ENCODE data around the gene RNU6-9. TPM values are rescaled to one million over a fixed set of nuclear protein-coding genes. Genes with fewer than 3 reads are reported as not detected.

RNU6-9 gene
- total RNA-seq, 2 donors from 2014 or later = not detected

DNA sequence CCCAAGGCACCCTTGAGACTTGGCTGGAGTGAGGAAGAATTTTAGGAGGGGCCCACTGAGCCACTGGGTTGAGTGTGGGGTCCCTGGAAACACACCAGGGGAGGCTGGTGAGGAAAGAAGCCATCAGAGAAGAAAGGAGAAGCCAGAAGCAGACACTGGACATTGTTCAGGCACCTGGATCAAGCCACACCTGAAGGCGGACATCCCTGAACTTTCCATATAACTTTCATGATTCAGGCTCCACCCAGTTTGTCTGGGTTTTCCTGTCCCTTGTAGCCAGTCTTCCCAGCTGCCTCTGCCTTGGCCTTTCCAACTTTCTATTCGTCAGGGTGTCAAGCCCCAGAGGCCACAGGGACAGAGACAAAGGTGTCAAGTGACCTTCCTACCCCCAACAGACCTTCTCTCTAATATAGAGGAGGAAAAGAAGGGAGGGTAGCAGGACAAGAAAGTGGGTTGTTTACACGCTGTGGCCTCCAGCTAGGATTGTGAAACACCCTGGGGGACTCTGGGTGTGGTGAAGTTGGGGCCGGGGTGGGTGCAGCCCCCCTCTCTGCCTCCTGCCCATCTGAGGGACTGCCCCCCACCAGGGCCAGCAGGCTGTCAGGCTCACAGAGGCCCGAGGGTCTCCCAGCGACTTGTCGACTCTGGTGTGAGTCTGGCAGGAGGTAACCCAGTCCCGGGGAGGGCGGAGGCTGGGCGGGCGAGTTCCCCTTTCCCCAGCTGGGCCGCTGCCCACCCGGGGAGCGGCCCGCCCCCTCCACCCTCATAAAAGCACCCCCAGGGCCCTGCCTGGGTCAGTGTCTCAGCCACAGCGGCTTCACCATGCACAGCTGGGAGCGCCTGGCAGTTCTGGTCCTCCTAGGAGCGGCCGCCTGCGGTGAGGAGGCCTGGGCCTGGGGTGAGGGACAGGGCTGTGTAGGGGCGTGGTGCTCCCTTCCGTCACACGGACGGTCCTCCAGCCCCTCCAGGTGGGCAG is 34.1 kb upstream of the RNU6-9 start, which contains the start of gene CFD:
Gene CFD (plus strand): TSS at position 797 of the 976 bp plus-strand sequence. CDS start 26 bp downstream, at position 823.
- ATAC-seq (peak; percentile 47 to 71), DNase-seq (peak; percentile 71)
- intact Hi-C loops (cut with DNase I) = loop anchor here (10.0 kb wide), 2 partner anchors 84 to 126 kb away; partner anchors contain the start of gene WDR18 (in 1 of the 2)

DNA sequence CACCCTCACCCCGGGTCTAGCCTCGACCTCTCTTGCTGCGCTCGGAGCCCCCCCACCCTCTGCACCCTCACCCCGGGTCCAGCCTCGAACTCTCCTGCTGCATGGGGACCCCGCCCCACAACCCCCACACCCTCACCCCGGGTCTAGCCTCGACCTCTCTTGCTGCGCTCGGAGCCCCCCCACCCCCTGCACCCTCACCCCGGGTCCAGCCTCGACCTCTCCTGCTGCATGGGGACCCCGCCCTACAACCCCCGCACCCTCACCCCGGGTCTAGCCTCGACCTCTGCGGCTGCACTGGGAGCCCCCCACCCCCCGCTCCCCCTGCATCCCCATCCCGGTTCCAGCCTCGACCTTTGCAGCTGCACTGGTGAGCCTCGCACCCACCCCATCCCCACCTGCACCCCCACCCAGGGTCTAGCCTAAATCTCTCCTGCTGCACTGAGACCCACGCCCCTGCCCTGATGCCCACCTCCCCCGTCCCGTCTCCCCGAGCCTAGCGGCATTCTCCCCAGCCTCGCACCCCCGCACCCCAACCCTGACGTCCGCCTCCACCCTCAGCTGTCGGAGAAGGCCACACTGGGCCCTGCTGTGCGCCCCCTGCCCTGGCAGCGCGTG is 32.0 kb upstream of the RNU6-9 start:
- intact Hi-C loops (cut with DNase I) = loop anchor here (5.0 kb wide), 1 partner anchor 56 kb away; the partner anchor contains the start of gene KISS1R (in 2 of the 2)
- ATAC-seq (no peak), DNase-seq (no peak)

DNA sequence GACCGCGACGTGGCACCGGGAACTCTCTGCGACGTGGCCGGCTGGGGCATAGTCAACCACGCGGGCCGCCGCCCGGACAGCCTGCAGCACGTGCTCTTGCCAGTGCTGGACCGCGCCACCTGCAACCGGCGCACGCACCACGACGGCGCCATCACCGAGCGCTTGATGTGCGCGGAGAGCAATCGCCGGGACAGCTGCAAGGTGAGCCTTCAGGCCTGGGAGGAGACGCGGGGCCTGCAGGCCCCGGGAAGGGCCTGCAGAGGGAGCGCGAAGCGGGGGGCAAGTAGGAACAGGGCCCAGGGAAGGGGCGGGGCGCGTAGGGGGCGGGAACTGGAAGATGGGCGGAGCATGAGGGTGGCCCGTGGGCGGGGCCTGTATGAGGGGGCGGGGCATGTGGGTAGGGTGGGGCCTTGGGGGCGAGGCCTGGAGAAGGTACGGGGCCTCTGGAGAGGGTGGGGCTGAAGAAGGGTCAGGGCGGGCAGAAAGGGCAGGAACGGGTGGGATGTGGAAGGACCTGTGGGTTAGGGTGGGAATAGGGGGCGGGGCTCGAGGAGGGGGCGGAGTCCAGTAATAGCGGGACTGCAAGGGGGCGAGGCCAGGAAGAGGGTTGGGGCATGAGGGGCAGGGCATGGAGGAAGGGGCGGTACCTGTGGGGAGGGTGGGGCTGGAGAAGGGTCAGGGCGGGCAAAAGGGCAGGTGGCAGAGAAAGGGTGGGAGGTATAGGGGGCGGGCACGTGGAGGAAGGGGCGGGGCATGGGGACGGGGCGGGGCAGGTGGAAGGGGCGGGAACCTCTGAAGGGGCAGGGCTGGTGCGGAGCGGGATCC is 31.3 kb upstream of the RNU6-9 start:
- DNase-seq = no peak
- intact Hi-C loops (cut with DNase I) = loop anchor here (5.0 kb wide), 1 partner anchor 55 kb away; the partner anchor contains the start of gene KISS1R (in 2 of the 2)
- ATAC-seq = peak in 1 of 2 donors; percentile 9

DNA sequence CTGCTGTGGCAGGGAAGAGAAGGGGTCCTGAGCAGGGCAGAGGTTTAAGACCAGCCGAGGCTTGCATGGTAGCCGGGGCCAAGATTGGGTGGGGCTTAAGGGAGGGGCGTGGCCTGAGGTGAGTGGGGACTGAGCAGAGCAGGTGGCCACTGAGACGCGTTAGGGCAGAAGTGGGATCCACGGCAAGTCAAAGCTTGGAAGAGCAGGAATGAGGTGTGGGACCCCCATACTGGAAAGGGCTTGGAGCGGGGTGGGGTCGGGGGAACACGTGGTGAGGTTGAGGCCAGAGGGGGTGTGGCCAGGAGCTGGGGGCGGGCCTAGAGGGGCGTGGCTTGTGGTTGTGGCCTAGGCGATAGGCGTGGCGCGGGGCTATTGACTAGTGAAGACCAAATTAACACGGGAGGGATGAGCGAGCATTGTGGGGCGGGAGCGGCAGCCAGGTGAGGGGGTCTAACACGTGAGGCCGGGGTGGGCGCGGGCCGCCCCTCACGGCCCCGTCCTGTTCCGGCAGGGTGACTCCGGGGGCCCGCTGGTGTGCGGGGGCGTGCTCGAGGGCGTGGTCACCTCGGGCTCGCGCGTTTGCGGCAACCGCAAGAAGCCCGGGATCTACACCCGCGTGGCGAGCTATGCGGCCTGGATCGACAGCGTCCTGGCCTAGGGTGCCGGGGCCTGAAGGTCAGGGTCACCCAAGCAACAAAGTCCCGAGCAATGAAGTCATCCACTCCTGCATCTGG is 30.5 kb upstream of the RNU6-9 start:
- intact Hi-C loops (cut with DNase I) = loop anchor here (5.0 kb wide), 1 partner anchor 55 kb away; the partner anchor contains the start of gene KISS1R (in 2 of the 2)
- peak; percentile 75 for DNase-seq

DNA sequence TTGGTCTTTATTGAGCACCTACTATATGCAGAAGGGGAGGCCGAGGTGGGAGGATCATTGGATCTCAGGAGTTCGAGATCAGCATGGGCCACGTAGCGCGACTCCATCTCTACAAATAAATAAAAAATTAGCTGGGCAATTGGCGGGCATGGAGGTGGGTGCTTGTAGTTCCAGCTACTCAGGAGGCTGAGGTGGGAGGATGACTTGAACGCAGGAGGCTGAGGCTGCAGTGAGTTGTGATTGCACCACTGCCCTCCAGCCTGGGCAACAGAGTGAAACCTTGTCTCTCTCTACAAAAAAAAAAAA is 30.0 kb upstream of the RNU6-9 start:
- intact Hi-C loops (cut with DNase I) = loop anchor here (5.0 kb wide), 1 partner anchor 54 kb away; the partner anchor contains the start of gene KISS1R (in 2 of the 2)
- DNase-seq (no peak), ATAC-seq (no peak)

More for the DNA sequence above, 30.5 kb upstream of the RNU6-9 start:
- peak in 1 of 2 donors; percentile 35 for ATAC-seq

DNA sequence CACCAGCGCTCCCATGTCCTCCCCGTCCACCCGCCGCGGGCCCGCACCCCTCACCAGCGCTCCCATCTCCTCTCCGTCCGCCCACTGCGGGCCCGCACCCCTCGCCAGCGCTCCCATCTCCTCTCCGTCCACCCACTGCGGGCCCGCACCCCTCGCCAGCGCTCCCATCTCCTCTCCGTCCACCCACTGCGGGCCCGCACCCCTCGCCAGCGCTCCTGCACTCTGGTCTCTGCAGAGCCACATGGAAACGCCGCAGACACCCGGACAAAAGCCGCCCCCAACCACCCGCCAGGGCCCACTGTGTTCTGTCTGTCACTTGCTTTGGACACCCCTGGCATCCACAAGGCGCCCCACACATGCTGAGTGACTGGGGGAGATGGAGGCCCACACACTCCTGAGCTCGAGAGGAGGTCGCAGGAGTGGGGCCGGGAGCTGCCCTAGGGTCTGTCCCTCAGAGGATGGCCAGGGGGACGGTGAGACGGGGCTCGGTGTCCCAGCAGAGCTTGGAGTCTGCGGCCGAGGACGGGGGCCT is 26.4 kb upstream of the RNU6-9 start:
- intact Hi-C loops (cut with DNase I) = no loop called here
- no peak for DNase-seq
- ATAC-seq = no peak

DNA sequence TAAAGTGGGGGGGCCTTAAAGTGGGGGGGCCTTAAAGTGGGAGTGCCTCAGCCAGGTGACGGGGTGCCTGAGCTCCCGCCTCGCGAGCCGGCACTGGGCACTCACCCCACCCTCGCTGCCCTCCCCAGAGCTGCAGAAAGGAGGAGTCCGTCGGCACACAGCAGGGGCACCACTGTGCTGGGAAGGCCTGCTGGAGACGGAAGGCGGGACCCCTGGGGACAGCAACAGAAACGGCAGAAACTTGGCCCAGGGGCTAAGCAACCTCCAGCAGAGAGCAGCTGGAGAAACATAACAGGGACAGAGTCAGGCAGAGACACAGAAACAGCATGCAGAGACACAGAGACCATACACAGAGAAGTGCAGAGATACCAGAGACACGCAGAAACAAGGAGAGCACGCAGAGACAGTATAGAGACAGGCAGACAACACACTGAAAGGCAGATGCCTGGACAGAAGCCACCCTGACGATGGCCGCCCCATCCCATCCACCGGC is 25.9 kb upstream of the RNU6-9 start:
- no peak for DNase-seq
- intact Hi-C loops (cut with DNase I) = no loop called here
- ATAC-seq = peak in 1 of 2 donors; percentile 12

DNA sequence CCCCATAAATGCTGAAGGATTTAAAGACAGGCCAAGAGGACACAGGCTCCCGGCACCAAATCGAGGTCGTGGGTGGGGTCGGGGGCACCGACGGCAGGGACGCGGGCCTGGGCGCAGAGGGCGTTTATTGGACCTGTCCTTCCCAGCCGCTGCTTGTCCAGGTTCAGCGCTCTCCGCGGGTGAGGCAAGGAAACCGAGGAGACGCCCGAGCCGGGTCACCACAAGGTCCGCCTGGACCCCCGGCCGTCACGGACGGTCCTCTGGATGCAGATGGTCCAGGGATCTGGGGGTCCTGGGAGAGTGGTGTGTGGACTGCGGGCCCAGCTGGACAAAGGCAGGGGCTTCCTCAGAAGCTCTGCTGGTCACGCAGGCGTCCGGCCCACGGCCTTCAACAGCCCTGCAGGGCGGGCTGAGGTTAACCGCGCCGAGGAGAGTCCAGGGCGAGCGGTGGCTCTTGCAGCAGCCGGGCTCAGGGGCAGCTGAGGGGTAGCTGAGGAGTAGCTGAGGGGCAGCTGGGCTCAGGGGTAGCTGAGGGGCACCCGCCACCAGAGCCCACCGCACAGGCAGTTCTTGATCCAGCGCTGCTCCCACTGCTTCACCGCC is 25.3 kb upstream of the RNU6-9 start:
- ATAC-seq (no peak), DNase-seq (no peak)
- intact Hi-C loops (cut with DNase I) = no loop called here

DNA sequence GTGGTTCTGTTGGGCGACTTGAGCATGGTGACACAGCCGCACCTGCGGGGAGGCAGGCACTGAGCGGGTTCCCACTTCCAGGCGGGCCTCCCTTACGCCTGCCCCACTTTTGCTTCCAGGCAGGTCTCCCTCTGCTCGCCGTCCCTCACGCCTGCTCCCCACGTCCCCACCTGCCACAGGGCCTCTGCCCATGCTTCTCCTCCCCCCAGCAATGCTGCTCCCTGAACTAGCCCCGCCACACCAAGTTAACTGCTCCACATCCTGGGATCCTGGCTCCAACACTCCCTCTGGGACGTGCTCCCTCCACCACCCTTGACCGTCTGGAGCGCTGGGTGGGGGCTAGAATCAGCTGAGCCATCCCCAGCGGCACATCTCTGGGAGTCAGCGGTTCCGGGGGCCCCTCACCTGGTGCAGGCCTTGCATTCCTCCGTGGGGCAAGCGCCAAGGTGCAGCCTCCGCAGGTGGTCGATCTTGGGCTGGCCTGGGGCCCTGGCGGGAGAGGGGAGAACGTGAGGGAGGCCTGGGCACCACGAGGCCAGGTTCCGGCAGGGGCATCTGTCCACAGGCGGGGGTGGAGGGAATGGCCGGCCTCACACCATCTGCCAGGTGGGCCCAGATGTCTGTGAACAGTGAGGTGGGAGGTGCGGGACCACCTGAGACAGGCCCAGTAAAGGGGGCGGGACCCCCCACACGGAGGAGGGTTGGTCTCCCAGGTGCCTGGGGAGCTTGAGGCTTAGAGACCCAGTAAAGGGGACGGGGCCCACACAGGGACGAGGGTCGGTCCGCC is 24.6 kb upstream of the RNU6-9 start:
- DNase-seq = no peak
- intact Hi-C loops (cut with DNase I) = no loop called here
- ATAC-seq = no peak

DNA sequence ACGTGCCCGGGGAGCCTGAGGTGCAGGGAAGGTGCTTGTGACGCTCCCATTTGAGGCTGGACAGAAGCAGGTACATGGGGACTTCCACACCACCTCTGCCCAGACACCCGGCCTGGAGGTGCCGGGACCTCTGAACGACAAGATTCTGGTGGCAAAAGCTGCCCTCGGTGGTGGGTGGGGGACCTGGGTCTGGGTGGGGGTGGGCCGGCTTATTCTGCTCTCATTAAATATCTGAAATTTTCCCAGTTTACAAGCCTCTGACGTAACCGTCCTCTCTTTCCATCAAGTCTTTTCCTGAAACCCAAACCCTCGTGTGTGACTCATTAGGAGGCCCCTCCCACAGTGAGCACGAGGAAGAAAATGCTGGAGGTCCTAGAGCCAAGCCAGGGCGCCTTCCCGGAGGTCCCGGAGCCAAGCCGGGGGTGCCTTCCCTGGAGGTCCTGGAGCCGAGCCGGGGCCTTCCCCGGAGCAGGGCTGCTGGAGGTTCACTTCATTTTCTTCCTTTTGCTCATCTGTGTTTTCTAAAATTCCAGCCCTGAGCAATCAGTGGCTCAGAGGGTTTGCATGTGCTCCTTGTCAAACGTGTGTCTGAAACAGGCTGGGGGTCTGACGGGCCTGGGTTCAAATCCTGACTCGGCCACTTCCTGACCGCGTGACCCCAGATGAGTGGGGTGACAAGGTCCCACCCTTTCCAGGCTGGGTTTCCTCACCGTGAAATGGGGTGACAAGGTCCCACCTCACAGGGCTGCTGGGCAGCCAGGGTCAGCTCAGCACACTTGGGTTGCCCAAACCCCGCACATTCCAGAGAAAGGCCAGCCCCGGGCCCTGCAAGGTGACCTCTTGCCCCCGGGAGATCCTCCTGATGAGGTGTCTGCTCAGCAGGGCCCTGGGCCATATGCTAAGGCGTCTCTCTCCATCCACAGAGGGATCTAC is 23.8 kb upstream of the RNU6-9 start:
- DNase-seq = peak; percentile 79
- intact Hi-C loops (cut with DNase I) = no loop called here
- peak; percentile 46 to 58 for ATAC-seq

DNA sequence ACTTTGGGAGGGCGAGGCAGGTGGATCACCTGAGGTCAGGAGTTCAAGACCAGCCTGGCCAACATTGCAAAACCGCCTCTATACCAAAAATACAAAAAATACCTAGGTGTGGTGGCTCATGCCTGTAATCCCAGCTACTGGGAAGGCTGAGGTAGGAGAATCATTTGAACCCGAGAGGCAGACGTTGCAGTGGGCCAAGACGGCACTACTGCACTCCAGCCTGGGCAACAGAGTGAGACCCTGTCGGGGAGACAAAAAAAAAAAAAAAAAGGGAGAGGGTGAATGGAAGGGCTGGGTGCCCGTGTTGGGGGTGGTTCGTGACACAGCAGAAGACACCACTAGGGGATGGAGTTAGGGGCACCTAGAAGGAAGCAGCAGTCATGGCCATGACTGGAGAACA is 23.0 kb upstream of the RNU6-9 start:
- ATAC-seq (no peak), DNase-seq (no peak)
- intact Hi-C loops (cut with DNase I) = no loop called here

DNA sequence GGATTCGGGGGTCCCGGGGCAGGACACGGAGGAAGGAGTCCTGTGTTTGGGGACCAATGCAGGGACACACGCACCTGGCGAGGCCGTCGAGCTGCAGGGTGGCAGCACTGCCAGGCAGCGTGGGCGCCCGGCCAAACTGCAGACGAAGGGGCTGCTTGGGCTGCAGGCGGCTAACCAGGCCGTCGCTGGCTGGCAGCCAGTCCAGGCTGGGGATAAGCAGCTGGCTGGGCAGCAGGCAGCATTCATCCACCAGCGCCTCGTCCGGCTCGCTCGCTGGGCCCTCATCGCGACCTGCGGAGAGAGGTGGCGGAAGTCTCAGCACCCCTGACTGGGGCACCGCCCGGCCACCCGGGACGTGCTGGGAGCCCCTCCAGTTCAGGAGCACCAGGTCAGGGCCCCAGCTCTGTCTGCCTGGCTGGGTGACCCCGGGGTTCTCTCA is 22.3 kb upstream of the RNU6-9 start:
- intact Hi-C loops (cut with DNase I) = no loop called here
- DNase-seq (peak; percentile 74), ATAC-seq (peak; percentile 10 to 36)

DNA sequence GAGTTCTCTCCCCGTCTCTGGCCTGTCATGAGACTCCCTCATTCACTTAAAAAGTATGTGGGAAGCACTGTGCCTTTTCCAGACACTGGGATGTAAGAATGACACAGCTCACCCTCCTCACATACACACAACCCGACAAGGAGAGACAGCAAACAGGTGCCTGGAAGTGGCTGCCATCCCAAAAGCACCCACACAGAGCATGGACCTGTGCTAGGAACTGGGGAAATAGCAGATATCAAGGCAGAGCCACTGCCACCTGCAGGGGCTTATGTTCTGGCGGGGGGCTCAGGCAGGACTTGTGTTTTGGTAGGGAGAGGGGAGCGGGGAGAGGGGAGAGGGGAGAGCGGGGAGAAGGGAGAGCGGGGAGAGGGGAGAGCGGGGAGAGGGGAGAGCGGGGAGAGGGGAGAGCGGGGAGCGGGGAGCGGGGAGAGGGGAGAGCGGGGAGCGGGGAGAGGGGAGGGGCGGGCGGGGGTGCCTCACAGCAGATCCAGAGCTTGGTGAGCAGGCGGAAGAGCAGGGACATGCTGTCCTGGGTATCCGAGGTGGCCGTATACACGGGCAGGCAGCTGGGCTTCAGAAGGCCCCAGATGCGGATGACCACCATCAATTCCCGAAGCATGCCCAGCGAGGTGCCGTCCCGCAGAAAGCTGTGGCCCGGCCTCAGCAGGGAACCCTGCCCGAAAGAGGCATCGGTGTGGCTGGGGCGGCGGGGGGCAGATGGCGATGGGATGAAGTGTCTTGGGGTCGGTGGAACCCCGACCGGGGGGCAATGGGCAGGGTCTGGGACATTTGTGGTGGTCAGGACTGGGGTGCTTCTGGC is 21.6 kb upstream of the RNU6-9 start:
- intact Hi-C loops (cut with DNase I) = no loop called here
- ATAC-seq (no peak), DNase-seq (no peak)

DNA sequence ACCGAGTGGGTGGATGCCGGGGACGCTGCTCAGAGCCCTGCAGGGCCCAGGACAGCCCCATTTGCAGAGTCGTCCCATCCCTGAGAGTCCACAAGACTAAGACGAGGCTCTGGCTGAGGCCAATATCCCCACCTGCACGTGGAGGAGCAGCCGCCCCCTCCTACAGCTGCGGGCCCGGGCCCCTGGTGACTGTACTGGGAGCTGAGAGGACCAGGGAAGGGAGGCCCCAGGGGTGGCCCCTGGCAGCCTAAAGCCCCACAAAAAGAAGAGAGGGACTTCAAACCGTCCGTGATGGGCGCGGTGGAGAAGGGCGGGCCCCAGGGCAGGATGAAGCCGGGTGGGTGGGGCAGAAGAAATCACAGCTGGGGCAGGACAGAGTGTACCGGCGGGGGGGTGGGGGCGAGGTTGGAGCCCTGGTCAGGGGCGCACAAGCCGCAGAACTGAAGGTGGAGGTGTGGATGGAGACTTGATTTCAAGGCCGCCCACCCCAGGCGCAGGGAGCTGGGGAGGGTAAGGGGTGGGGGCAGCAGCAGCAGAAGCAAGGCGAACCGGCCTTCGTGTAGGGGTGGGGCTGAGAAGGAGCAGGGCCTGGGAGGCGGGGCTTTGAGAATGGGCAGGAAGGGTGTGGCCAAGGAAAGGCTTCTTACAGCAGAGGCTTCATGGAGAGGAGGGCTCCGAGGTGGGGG is 20.9 kb upstream of the RNU6-9 start:
- ATAC-seq = peak in 1 of 2 donors; percentile 23
- intact Hi-C loops (cut with DNase I) = no loop called here
- DNase-seq = peak; percentile 70
